Lung (tissue), 12 donors: Measurements from ENCODE around the gene NAA15. TPM values are rescaled to one million over a fixed set of nuclear protein-coding genes. Genes with fewer than 3 reads are reported as not detected.

Experiments used
- ATAC-seq: fragments of 200-7000 bp; cut with Tn5 transposase; one replicate; pipeline ENCODE4 v1.9.1; 2020; ENCODE audit warnings: moderate number of reproducible peaks; ENCODE audit not compliant: insufficient read depth, low FRiP score
- DNase-seq, 3 donors: peaks; one replicate each; pipeline ENCODE4 v3.0.0-alpha.2; 2013 to 2017
- H3K27ac ChIP-seq, 2 donors: one replicate each; pipeline ENCODE4 v1.5.1; 2013; ENCODE audit warnings: mild to moderate bottlenecking in 2 of 2, moderate library complexity in 2 of 2, control low read depth in 1 of 2, inconsistent platforms in 1 of 2, low read depth in 1 of 2, low read length in 1 of 2
- H3K27me3 ChIP-seq, 3 donors: one replicate each; pipeline ENCODE4 v1.5.1; 2013; ENCODE audit warnings: low read length in 2 of 3; ENCODE audit not compliant: control insufficient read depth in 3 of 3, insufficient read depth in 3 of 3
- H3K36me3 ChIP-seq, 4 donors: one replicate each; pipeline ENCODE4 v1.5.1; 2013; ENCODE audit warnings: low read length in 4 of 4, mild to moderate bottlenecking in 1 of 4, moderate library complexity in 1 of 4; ENCODE audit not compliant: control insufficient read depth in 4 of 4, insufficient read depth in 4 of 4
- H3K4me1 ChIP-seq, 5 donors: one replicate each; pipeline ENCODE4 v1.5.1; 2013; ENCODE audit warnings: low read length in 5 of 5, mild to moderate bottlenecking in 2 of 5, moderate library complexity in 1 of 5; ENCODE audit not compliant: control insufficient read depth in 5 of 5, insufficient read depth in 5 of 5
- H3K4me3 ChIP-seq: one replicate; pipeline ENCODE4 v1.5.1; 2013; ENCODE audit warnings: mild to moderate bottlenecking, control low read depth, moderate library complexity
- H3K9ac ChIP-seq, 2 donors: one replicate each; pipeline ENCODE4 v1.5.1; 2013; ENCODE audit warnings: low read length in 2 of 2, control low read depth in 1 of 2; ENCODE audit not compliant: insufficient read depth in 1 of 2
- H3K9me3 ChIP-seq, 4 donors: one replicate each; pipeline ENCODE4 v1.5.1; 2013; ENCODE audit warnings: low read length in 3 of 4, mild to moderate bottlenecking in 1 of 4, moderate library complexity in 1 of 4; ENCODE audit not compliant: control insufficient read depth in 4 of 4, insufficient read depth in 3 of 4
- WGBS, 2 donors: extraction: QIAGEN DNeasy Blood & Tissue Kit; methylation state at CpG; one replicate each; pipeline ENCODE4 v1.1.7; 2013; 5-methylcytosine and 5-hydroxymethylcytosine counted together
- polyA plus RNA-seq, 2 donors: library from polyadenylated mRNA; stranded (reverse); fragments of 200-250 nt; gene quantifications; one replicate each; pipeline ENCODE4 v1.2.1, GENCODE V29; 2013
- total RNA-seq, 2 donors: library from RNA; depleted of rRNA in 1 of 2; stranded (reverse); fragments of >200 nt in 1 of 2; gene quantifications; one replicate each; pipeline ENCODE4 v1.2.1, GENCODE V29; 2014 to 2021
- TF ChIP-seq, protein P1 (sequence below): IDR thresholded peaks from 2 replicates; pipeline ENCODE4 v1.5.1; 2012; ENCODE audit warnings: mild to moderate bottlenecking; ENCODE audit errors: control extremely low read depth, extremely low read depth
- donor health status: control.
- donor health status: control.
- donor health status: Bipolar disorder and iron deficiency.
- donor health status: healthy.
- donor health status: DM: yes; HTN: yes; CAD: no.

Gene NAA15
- total and polyA plus RNA-seq, 4 donors = 5.7 to 41.3 (median 22.8) TPM

DNA sequence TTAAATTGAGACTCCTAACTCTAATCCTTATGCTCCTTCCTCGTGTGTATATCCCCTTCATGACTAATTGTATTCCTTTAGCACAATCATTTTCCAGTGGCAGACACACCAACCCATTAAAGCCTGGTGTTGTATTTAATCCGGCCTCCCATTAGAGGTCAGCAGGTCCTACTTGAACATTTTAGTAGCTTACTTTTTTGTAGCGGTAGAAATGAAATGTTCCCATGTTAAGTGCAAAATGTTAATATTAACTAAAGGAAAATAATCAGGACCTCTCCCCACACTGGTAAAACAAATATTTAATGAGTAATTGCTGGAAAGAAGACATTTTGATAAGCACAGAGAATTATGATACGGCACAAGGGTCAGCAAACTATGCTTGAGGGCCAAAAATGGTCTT lies 156.0 kb downstream of the NAA15 start:
- peaks cover 0 to 4% (median 0%) of the 10 kb centered on the region in 4 donors for H3K36me3 ChIP-seq
- H3K27me3 ChIP-seq = no peaks in the 10 kb centered on the region
- peaks cover 2 to 28% (median 14%) of the 10 kb centered on the region in 5 donors for H3K4me1 ChIP-seq
- no peak overlapping the region for H3K27ac ChIP-seq
- no peaks in the 10 kb centered on the region for H3K9me3 ChIP-seq
- TF ChIP-seq, protein P1, sequence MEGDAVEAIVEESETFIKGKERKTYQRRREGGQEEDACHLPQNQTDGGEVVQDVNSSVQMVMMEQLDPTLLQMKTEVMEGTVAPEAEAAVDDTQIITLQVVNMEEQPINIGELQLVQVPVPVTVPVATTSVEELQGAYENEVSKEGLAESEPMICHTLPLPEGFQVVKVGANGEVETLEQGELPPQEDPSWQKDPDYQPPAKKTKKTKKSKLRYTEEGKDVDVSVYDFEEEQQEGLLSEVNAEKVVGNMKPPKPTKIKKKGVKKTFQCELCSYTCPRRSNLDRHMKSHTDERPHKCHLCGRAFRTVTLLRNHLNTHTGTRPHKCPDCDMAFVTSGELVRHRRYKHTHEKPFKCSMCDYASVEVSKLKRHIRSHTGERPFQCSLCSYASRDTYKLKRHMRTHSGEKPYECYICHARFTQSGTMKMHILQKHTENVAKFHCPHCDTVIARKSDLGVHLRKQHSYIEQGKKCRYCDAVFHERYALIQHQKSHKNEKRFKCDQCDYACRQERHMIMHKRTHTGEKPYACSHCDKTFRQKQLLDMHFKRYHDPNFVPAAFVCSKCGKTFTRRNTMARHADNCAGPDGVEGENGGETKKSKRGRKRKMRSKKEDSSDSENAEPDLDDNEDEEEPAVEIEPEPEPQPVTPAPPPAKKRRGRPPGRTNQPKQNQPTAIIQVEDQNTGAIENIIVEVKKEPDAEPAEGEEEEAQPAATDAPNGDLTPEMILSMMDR = no peak
- ATAC-seq = no peak
- WGBS, 2 donors = 62 to 90% methylated on average over 4 of the region's 4 CpGs
- H3K4me3 ChIP-seq = no peak overlapping the region
- no peak overlapping the region for H3K9ac ChIP-seq
- no peak for DNase-seq

DNA sequence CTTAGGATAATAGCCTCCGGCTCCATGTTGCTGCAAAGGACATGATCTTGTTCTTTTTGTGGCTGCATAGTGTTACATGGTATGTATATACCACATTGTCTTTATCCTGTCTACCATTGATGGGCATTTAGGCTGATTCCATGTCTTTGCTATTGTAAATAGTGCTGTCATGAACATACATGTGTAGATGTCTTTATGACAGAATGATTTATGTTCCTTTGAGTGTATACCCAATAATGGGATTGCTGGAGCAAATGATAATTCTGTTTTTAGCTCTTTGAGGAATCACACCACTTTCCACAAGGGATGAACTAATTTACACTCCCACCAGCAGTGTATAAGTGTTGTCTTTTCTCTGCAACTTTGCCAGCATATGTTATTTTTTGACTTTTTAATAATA lies 157.2 kb downstream of the NAA15 start:
- peaks cover 2 to 25% (median 8%) of the 10 kb centered on the region in 5 donors for H3K4me1 ChIP-seq
- 89 to 100% methylated on average over 1 of the region's 1 CpG for WGBS, 2 donors
- DNase-seq = no peak

DNA sequence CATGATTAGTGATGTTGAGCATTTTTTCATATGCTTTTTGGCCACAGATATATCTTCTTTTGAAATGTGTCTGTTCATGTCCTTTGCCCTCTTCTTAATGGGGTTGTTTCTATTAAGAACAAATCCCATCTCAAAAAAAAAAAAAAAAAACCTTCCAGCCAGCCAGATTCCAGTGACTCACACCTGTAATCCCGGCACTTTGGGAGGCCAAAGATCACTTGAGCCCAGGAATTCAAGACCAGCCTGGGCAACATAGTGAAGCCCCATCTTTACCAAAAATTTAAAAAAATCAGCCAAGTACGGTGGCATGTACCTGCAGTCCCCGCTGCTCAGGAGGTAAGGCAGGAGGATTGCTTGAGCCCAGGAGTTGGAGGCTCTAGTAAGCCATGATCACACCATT lies 157.7 kb downstream of the NAA15 start:
- Histone ChIP-seq H3K4me1 (peaks cover 2 to 25% (median 8%) of the 10 kb centered on the region in 5 donors), H3K27me3 (no peaks in the 10 kb centered on the region), H3K9me3 (no peaks in the 10 kb centered on the region), H3K27ac (no peak overlapping the region), H3K36me3 (peaks cover 0 to 1% (median 0%) of the 10 kb centered on the region in 4 donors), H3K9ac (no peak overlapping the region), H3K4me3 (no peak overlapping the region)
- 87 to 88% methylated on average over 3 of the region's 3 CpGs for WGBS, 2 donors
- DNase-seq = no peak
- ATAC-seq = peak; percentile 7
- TF ChIP-seq, protein P1 = no peak

More for the DNA sequence above, 157.2 kb downstream of the NAA15 start:
- Histone ChIP-seq H3K4me3 (no peak overlapping the region), H3K36me3 (no peaks in the 10 kb centered on the region), H3K9me3 (no peaks in the 10 kb centered on the region), H3K27ac (no peak overlapping the region), H3K9ac (no peak overlapping the region), H3K27me3 (no peaks in the 10 kb centered on the region)
- no peak for ATAC-seq
- TF ChIP-seq, protein P1 = no peak

DNA sequence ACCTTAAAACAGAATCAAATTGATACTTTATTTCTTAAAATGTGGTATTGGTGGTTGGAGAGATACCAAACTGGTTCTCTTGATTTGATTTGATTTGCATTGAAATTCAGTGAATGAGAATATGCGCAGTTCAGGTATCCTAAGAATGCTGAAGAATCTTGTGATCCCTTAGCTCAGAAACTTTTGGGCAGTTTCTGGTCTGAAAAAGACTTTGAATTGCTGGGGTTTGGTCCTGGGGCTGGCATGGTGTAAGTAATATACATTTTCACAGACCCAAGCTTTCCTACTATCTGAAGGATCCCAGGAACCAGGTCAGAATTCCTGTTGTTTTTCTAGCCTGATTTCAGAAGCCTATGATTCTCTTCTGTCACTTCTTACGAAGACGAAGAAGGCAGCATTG lies 159.3 kb downstream of the NAA15 start:
- Histone ChIP-seq H3K27me3 (no peaks in the 10 kb centered on the region), H3K9ac (no peak overlapping the region), H3K4me1 (peaks cover 0 to 16% (median 5%) of the 10 kb centered on the region in 5 donors), H3K4me3 (no peak overlapping the region), H3K36me3 (peaks cover 0 to 1% (median 0%) of the 10 kb centered on the region in 4 donors), H3K27ac (no peak overlapping the region), H3K9me3 (no peaks in the 10 kb centered on the region)
- DNase-seq (no peak), ATAC-seq (no peak)
- TF ChIP-seq, protein P1 = no peak
- 96 to 98% methylated on average over 3 of the region's 3 CpGs for WGBS, 2 donors
